Sigmoid colon (tissue), 4 donors: ENCODE measurements around the gene QRICH1.

Experiments used
- EP300 ChIP-seq, 4 donors: sonication (generic); formaldehyde crosslinking; IDR thresholded peaks; one replicate each; pipeline ENCODE4 v1.6.1; 2017; ENCODE audit warnings: antibody characterized with exemption in 4 of 4
- POLR2A ChIP-seq, 2 donors: fragments of 450-650 bp; IDR thresholded peaks; one replicate each; pipeline ENCODE4 v1.6.1; 2016; ENCODE audit warnings: antibody characterized with exemption in 2 of 2, mild to moderate bottlenecking in 2 of 2, moderate library complexity in 2 of 2
- POLR2AphosphoS5 ChIP-seq, 4 donors: sonication (generic); formaldehyde crosslinking; IDR thresholded peaks; one replicate each; pipeline ENCODE4 v1.6.1; 2017; ENCODE audit warnings: antibody characterized with exemption in 4 of 4
- TF ChIP-seq, protein P1 (sequence below), 4 experiments: fragments of 450-650 bp in 3 of 4; fragments of 200-600 bp in 1 of 4; IDR thresholded peaks; one replicate each; pipeline ENCODE4 v1.5.1; 2016 to 2019; ENCODE audit warnings: antibody characterized with exemption in 4 of 4, mild to moderate bottlenecking in 3 of 4, moderate library complexity in 2 of 4

DNA sequence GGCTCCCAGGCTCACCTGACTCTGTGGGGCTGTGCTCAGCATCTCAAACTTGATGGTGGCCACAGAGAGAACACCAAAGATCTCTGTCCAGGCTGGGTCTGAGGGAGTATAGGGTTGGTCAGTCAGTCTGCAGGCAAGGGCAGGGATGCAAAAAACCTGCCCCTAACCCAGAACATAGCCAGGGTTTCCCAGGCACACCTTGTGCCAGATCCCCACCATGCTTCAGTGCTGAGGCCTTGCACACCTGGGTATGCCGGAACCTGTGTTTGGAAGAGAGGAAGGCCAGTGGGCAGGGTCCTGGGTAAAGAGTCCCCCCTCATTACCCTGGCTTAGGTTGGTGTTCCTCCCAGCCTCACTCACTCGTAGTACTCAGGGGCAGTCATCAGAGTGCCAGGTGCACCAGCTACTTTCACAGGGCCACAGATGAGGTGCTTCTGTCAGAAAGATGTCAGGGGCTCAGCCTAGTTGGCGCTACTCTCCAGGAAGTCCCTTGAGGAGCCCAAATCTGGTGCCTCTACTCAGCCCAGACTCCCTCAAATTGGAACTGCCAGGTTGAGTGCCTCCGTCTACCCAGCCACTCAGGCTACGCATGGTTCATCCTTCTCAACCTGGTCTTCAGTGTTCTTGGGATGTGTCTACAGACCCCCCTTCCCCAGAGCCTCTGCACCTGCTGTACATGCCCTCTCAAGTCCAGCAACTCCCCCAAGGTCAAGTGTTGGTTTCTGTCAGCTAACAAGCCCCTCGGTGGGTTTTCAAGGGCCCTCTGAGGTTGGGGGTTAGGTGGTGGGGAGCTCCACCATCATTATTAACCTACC, 77.2 kb downstream of the QRICH1 start:
- TF ChIP-seq, protein P1, sequence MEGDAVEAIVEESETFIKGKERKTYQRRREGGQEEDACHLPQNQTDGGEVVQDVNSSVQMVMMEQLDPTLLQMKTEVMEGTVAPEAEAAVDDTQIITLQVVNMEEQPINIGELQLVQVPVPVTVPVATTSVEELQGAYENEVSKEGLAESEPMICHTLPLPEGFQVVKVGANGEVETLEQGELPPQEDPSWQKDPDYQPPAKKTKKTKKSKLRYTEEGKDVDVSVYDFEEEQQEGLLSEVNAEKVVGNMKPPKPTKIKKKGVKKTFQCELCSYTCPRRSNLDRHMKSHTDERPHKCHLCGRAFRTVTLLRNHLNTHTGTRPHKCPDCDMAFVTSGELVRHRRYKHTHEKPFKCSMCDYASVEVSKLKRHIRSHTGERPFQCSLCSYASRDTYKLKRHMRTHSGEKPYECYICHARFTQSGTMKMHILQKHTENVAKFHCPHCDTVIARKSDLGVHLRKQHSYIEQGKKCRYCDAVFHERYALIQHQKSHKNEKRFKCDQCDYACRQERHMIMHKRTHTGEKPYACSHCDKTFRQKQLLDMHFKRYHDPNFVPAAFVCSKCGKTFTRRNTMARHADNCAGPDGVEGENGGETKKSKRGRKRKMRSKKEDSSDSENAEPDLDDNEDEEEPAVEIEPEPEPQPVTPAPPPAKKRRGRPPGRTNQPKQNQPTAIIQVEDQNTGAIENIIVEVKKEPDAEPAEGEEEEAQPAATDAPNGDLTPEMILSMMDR (IDR thresholded peaks at IDR 0.05), result no peak
- TF ChIP-seq POLR2A (IDR thresholded peaks at IDR 0.05), result no peak
- no peak for TF ChIP-seq EP300 (IDR thresholded peaks at IDR 0.05)
- TF ChIP-seq POLR2AphosphoS5 (IDR thresholded peaks at IDR 0.05), result peak in 1 of 4 donors; percentile 2
